Measurements from ENCODE around the gene GALNT14. TPM values are rescaled to one million over a fixed set of nuclear protein-coding genes. Genes with fewer than 3 reads are reported as not detected.

The GALNT14 gene
- total RNA-seq, 4 donors from 2014 or later: 3.2 to 6.6 (median 4.7) TPM

GRCh38 chr2:31027549-31027948 lies 110.7 kb downstream of the GALNT14 start:
- 78% methylated on average over 5 of the region's 5 CpGs for WGBS
- Histone ChIP-seq H3K27ac (no peak overlapping the region), H3K4me3 (no peak overlapping the region), H3K27me3 (peaks cover 5% of the 10 kb centered on the region), H3K9me3 (no peaks in the 10 kb centered on the region), H3K4me1 (no peaks in the 10 kb centered on the region), H3K36me3 (no peaks in the 10 kb centered on the region)
- DNase-seq (ENCODE audit: low spot score in 2 of 2): no peak
- TF ChIP-seq POLR2AphosphoS5 (IDR thresholded peaks at IDR 0.05) (no peak), CTCF (IDR thresholded peaks at IDR 0.05) (no peak), EP300 (IDR thresholded peaks at IDR 0.05) (no peak), POLR2A (IDR thresholded peaks at IDR 0.05) (no peak)

- Histone ChIP-seq H3K4me1 (no peaks in the 10 kb centered on the region), H3K27ac (no peak overlapping the region), H3K9me3 (no peaks in the 10 kb centered on the region), H3K27me3 (peaks cover 5% of the 10 kb centered on the region), H3K36me3 (no peaks in the 10 kb centered on the region), H3K4me3 (no peak overlapping the region)
- WGBS: 85% methylated on average over 3 of the region's 3 CpGs
- TF ChIP-seq EP300 (IDR thresholded peaks at IDR 0.05) (no peak), POLR2A (IDR thresholded peaks at IDR 0.05) (no peak), CTCF (IDR thresholded peaks at IDR 0.05) (no peak), POLR2AphosphoS5 (IDR thresholded peaks at IDR 0.05) (no peak)
- DNase-seq (ENCODE audit: low spot score in 2 of 2): no peak
These were observed 114.7 kb downstream of the GALNT14 start for GRCh38 chr2:31023541-31023940.

GRCh38 chr2:31020713-31021112 lies 117.5 kb downstream of the GALNT14 start:
- 92% methylated on average over 4 of the region's 4 CpGs for WGBS
- no peak overlapping the region for H3K27ac ChIP-seq
- H3K36me3 ChIP-seq: no peaks in the 10 kb centered on the region
- TF ChIP-seq POLR2A (IDR thresholded peaks at IDR 0.05) (no peak), EP300 (IDR thresholded peaks at IDR 0.05) (no peak), CTCF (IDR thresholded peaks at IDR 0.05) (no peak), POLR2AphosphoS5 (IDR thresholded peaks at IDR 0.05) (no peak)
- H3K4me1 ChIP-seq: no peaks in the 10 kb centered on the region
- H3K27me3 ChIP-seq: no peaks in the 10 kb centered on the region
- H3K4me3 ChIP-seq: no peak overlapping the region
- no peak for DNase-seq (ENCODE audit: low spot score in 2 of 2)
- no peaks in the 10 kb centered on the region for H3K9me3 ChIP-seq

- H3K27me3 ChIP-seq: no peaks in the 10 kb centered on the region
- WGBS: 90% methylated on average over 6 of the region's 6 CpGs
- no peak for TF ChIP-seq POLR2AphosphoS5 (IDR thresholded peaks at IDR 0.05)
- no peak for TF ChIP-seq EP300 (IDR thresholded peaks at IDR 0.05)
- no peak for TF ChIP-seq POLR2A (IDR thresholded peaks at IDR 0.05)
- TF ChIP-seq CTCF (IDR thresholded peaks at IDR 0.05): no peak
- no peak overlapping the region for H3K27ac ChIP-seq
- no peaks in the 10 kb centered on the region for H3K4me1 ChIP-seq
- no peaks in the 10 kb centered on the region for H3K36me3 ChIP-seq
- DNase-seq (ENCODE audit: low spot score in 2 of 2): no peak
- no peaks in the 10 kb centered on the region for H3K9me3 ChIP-seq
- H3K4me3 ChIP-seq: no peak overlapping the region
These were observed 120.0 kb downstream of the GALNT14 start for GRCh38 chr2:31018280-31018679.

GRCh38 chr2:31016648-31017047 lies 121.6 kb downstream of the GALNT14 start:
- WGBS: 96% methylated on average over 5 of the region's 5 CpGs
- no peaks in the 10 kb centered on the region for H3K36me3 ChIP-seq
- no peak overlapping the region for H3K4me3 ChIP-seq
- no peaks in the 10 kb centered on the region for H3K9me3 ChIP-seq
- H3K27ac ChIP-seq: no peak overlapping the region
- no peaks in the 10 kb centered on the region for H3K4me1 ChIP-seq
- H3K27me3 ChIP-seq: peaks cover 5% of the 10 kb centered on the region
- TF ChIP-seq CTCF (IDR thresholded peaks at IDR 0.05) (no peak), POLR2A (IDR thresholded peaks at IDR 0.05) (no peak), POLR2AphosphoS5 (IDR thresholded peaks at IDR 0.05) (no peak), EP300 (IDR thresholded peaks at IDR 0.05) (no peak)
- peak in 1 of 2 donors; percentile 34 for DNase-seq (ENCODE audit: low spot score in 2 of 2)

Measured in suprapubic skin (tissue), 4 donors.